GM19099 (cell line): ENCODE data around the gene STH.

Experiments
- POLR2A ChIP-seq: IDR thresholded peaks from 3 replicates; pipeline ENCODE4 v1.6.1; 2011; ENCODE audit warnings: low read depth; ENCODE audit not compliant: insufficient read length; ENCODE audit errors: extremely low read depth

Gene STH

GRCh38 chr17:46003907-46004748, 5.1 kb downstream of the STH start:
- no peak for TF ChIP-seq POLR2A

- no peak for TF ChIP-seq POLR2A
Measured at GRCh38 chr17:46007461-46007965, 8.5 kb downstream of the STH start.

GRCh38 chr17:46008591-46008990, 9.5 kb downstream of the STH start:
- no peak for TF ChIP-seq POLR2A

- TF ChIP-seq POLR2A: no peak
Measured at GRCh38 chr17:46009681-46010596, 10.9 kb downstream of the STH start.

- TF ChIP-seq POLR2A: no peak
Measured at GRCh38 chr17:46010597-46011186, 11.6 kb downstream of the STH start.

- no peak for TF ChIP-seq POLR2A
Measured at GRCh38 chr17:46011711-46012505, 12.9 kb downstream of the STH start.

GRCh38 chr17:46012506-46013079, 13.5 kb downstream of the STH start:
- no peak for TF ChIP-seq POLR2A

GRCh38 chr17:46013127-46013501, 14.1 kb downstream of the STH start:
- no peak for TF ChIP-seq POLR2A

- TF ChIP-seq POLR2A: no peak
Measured at GRCh38 chr17:46013502-46014165, 14.6 kb downstream of the STH start.

- TF ChIP-seq POLR2A: no peak
Measured at GRCh38 chr17:46020023-46020761, 21.1 kb downstream of the STH start.

- no peak for TF ChIP-seq POLR2A
Measured at GRCh38 chr17:46020998-46021397, 21.9 kb downstream of the STH start.

GRCh38 chr17:46023783-46024388, 24.8 kb downstream of the STH start:
- no peak for TF ChIP-seq POLR2A
